Measurements from ENCODE around the gene RALGAPA2. TPM values are rescaled to one million over a fixed set of nuclear protein-coding genes. Genes with fewer than 3 reads are reported as not detected.

Gene RALGAPA2
- total and polyA plus RNA-seq, 7 donors, result 8.4 to 23.2 (median 18.5) TPM

- DNase-seq, result no peak
- Histone ChIP-seq H3K27me3 (no peaks in the 10 kb centered on the region), H3K4me1 (peaks cover 0 to 15% (median 11%) of the 10 kb centered on the region in 4 donors), H3K27ac (no peak overlapping the region), H3K36me3 (no peaks in the 10 kb centered on the region), H3K9me3 (no peaks in the 10 kb centered on the region), H3K4me3 (no peak overlapping the region)
- intact Hi-C loops (cut with DNase I), result no loop called here
- WGBS, 2 donors, result 85 to 94% methylated on average over 6 of the region's 6 CpGs
- TF ChIP-seq CTCF (IDR thresholded peaks at IDR 0.05) (no peak), EP300 (IDR thresholded peaks at IDR 0.05) (no peak), POLR2A (IDR thresholded peaks at IDR 0.05) (no peak), POLR2AphosphoS5 (IDR thresholded peaks at IDR 0.05) (no peak)
Observed at GRCh38 chr20:20448881-20449280, 263.6 kb downstream of the RALGAPA2 start.

- no peak for TF ChIP-seq POLR2AphosphoS5 (IDR thresholded peaks at IDR 0.05)
- no peak for TF ChIP-seq EP300 (IDR thresholded peaks at IDR 0.05)
- Histone ChIP-seq H3K4me3 (no peak overlapping the region), H3K27ac (no peak overlapping the region), H3K9me3 (no peaks in the 10 kb centered on the region), H3K27me3 (no peaks in the 10 kb centered on the region), H3K36me3 (no peaks in the 10 kb centered on the region), H3K4me1 (peaks cover 0 to 15% (median 11%) of the 10 kb centered on the region in 4 donors)
- no peak for DNase-seq
- 74 to 82% methylated on average over 2 of the region's 2 CpGs for WGBS, 2 donors
- intact Hi-C loops (cut with DNase I), result no loop called here
Observed at GRCh38 chr20:20447196-20447595, 265.2 kb downstream of the RALGAPA2 start.

- H3K4me1 ChIP-seq, result peaks cover 0 to 13% (median 11%) of the 10 kb centered on the region in 4 donors
- H3K27ac ChIP-seq, result no peak overlapping the region
- DNase-seq, result no peak
- TF ChIP-seq POLR2A (IDR thresholded peaks at IDR 0.05) (no peak), CTCF (IDR thresholded peaks at IDR 0.05) (no peak), POLR2AphosphoS5 (IDR thresholded peaks at IDR 0.05) (no peak), EP300 (IDR thresholded peaks at IDR 0.05) (no peak)
- intact Hi-C loops (cut with DNase I), result no loop called here
- no peak overlapping the region for H3K4me3 ChIP-seq
- no peaks in the 10 kb centered on the region for H3K9me3 ChIP-seq
- H3K36me3 ChIP-seq, result no peaks in the 10 kb centered on the region
- H3K27me3 ChIP-seq, result no peaks in the 10 kb centered on the region
- WGBS, 2 donors, result 92% methylated on average over 5 of the region's 5 CpGs
Observed at GRCh38 chr20:20446425-20447015, 265.9 kb downstream of the RALGAPA2 start.

- Histone ChIP-seq H3K4me3 (no peak overlapping the region), H3K27ac (no peak overlapping the region), H3K4me1 (peaks cover 0 to 8% (median 8%) of the 10 kb centered on the region in 4 donors), H3K9me3 (no peaks in the 10 kb centered on the region), H3K36me3 (no peaks in the 10 kb centered on the region), H3K27me3 (no peaks in the 10 kb centered on the region)
- TF ChIP-seq EP300 (IDR thresholded peaks at IDR 0.05) (no peak), POLR2A (IDR thresholded peaks at IDR 0.05) (no peak), CTCF (IDR thresholded peaks at IDR 0.05) (no peak), POLR2AphosphoS5 (IDR thresholded peaks at IDR 0.05) (no peak)
- intact Hi-C loops (cut with DNase I), result no loop called here
- no peak for DNase-seq
Observed at GRCh38 chr20:20446001-20446400, 266.4 kb downstream of the RALGAPA2 start.

GRCh38 chr20:20443504-20443903, 268.9 kb downstream of the RALGAPA2 start:
- Histone ChIP-seq H3K4me3 (no peak overlapping the region), H3K27ac (no peak overlapping the region), H3K27me3 (no peaks in the 10 kb centered on the region), H3K4me1 (no peaks in the 10 kb centered on the region), H3K36me3 (no peaks in the 10 kb centered on the region), H3K9me3 (no peaks in the 10 kb centered on the region)
- WGBS, 2 donors, result 81 to 92% methylated on average over 4 of the region's 4 CpGs
- intact Hi-C loops (cut with DNase I), result no loop called here
- TF ChIP-seq CTCF (IDR thresholded peaks at IDR 0.05) (no peak), EP300 (IDR thresholded peaks at IDR 0.05) (no peak)
- DNase-seq, result no peak
